Transverse colon (tissue), 4 donors: ENCODE data around the gene APBB1. TPM values are rescaled to one million over a fixed set of nuclear protein-coding genes. Genes with fewer than 3 reads are reported as not detected.

Source experiments
- DNase-seq: peaks from one replicate; pipeline ENCODE4 v3.0.0-alpha.2; 2019
- H3K27ac ChIP-seq, 4 donors: fragments of 200-600 bp; sonication (generic); 2 replicates each; pipeline ENCODE4 v1.5.1; 2016 to 2018; ENCODE audit warnings: inconsistent platforms in 4 of 4
- H3K27me3 ChIP-seq: fragments of 200-600 bp; sonication (generic); 2 replicates; pipeline ENCODE4 v1.5.1; 2017; ENCODE audit warnings: inconsistent platforms
- H3K36me3 ChIP-seq, 4 donors: fragments of 200-600 bp; sonication (generic); 2 replicates each; pipeline ENCODE4 v1.5.1; 2017 to 2019; ENCODE audit warnings: inconsistent platforms in 4 of 4
- H3K4me1 ChIP-seq, 4 donors: fragments of 200-600 bp; sonication (generic); 2 replicates each; pipeline ENCODE4 v1.5.1; 2017 to 2020; ENCODE audit warnings: inconsistent platforms in 4 of 4
- H3K4me3 ChIP-seq, 4 donors: fragments of 200-600 bp; sonication (generic); 1 replicate in 1 of 4; 2 replicates in 3 of 4; pipeline versions ENCODE4 v1.5.1 to v1.6.1; 2017 to 2019; ENCODE audit warnings: inconsistent platforms in 4 of 4
- H3K9me3 ChIP-seq, 2 donors: fragments of 200-600 bp; sonication (generic); 2 replicates each; pipeline ENCODE4 v1.5.1; 2017 to 2019; ENCODE audit warnings: inconsistent platforms in 2 of 2
- CTCF ChIP-seq, 5 experiments: fragments of 200-600 bp in 3 of 5; fragments of 450-650 bp in 2 of 5; sonication (generic) in 3 of 5; IDR thresholded peaks; 1 replicate in 2 of 5; 2 replicates in 3 of 5; pipeline ENCODE4 v1.5.1; 2016 to 2017; ENCODE audit warnings: antibody characterized with exemption in 5 of 5, inconsistent platforms in 3 of 5, mild to moderate bottlenecking in 2 of 5, moderate library complexity in 1 of 5
- EP300 ChIP-seq: sonication (generic); formaldehyde crosslinking; IDR thresholded peaks from one replicate; pipeline ENCODE4 v1.6.1; 2017; ENCODE audit warnings: antibody characterized with exemption, low read depth
- POLR2A ChIP-seq: fragments of 450-650 bp; IDR thresholded peaks from one replicate; pipeline ENCODE4 v1.6.1; 2016; ENCODE audit warnings: antibody characterized with exemption, mild to moderate bottlenecking, moderate library complexity
- POLR2AphosphoS5 ChIP-seq, 3 donors: sonication (generic); formaldehyde crosslinking; IDR thresholded peaks; one replicate each; pipeline ENCODE4 v1.6.1; 2016; ENCODE audit warnings: antibody characterized with exemption in 3 of 3
- WGBS, 2 donors: methylation state at CpG; one replicate each; pipeline ENCODE4 v1.1.5; 2018; ENCODE audit warnings: low coverage in 1 of 2; 5-methylcytosine and 5-hydroxymethylcytosine counted together
- in situ Hi-C, 4 donors: fragments of 200-750 bp; cut with MboI; loops; one replicate each; pipeline versions ENCODE4 v1.15.0 to v1.15.1; 2017; ENCODE audit warnings: low sequenced_read_pairs in 3 of 4, low pct_ligation_motif_present in 1 of 4, low pct_unique_long_range_greater_than_20kb in 1 of 4
- intact Hi-C: fragments of 100-400 bp; cut with DNase I; formaldehyde crosslinking; loops from one replicate; pipeline ENCODE4 v1.15.1; 2023; ENCODE audit warnings: low total_unique reads
- total RNA-seq, 4 donors: library from RNA; depleted of rRNA; stranded (reverse); fragments of >200 nt; gene quantifications; one replicate each; pipeline ENCODE4 v1.1.0, GENCODE V29; 2016

The APBB1 gene
- total RNA-seq, 4 donors from 2014 or later, result 9.0 to 18.3 (median 12.0) TPM

DNA sequence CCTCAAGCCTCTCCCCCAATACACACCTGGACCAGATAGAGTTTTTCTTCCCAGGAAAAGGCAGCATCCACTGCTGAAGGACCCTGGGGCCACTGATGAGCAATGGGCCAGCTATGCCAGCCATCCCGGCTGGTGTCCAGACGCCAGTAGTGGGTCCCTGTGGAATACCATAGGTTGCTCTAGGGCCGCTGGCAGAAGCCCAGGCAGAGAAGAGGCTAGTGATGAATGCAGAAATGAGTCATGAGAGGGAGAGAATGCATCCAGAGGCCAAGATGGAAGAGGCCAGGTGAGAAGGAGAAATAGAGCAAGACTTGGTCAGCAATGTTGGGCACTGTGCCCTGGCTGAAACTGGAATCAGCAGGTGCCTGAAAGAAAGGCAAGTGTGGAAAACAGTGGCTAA is 13.0 kb upstream of the APBB1 start:
- TF ChIP-seq CTCF (IDR thresholded peaks at IDR 0.05) (no peak), POLR2A (no peak), POLR2AphosphoS5 (IDR thresholded peaks at IDR 0.05) (no peak), EP300 (no peak)
- WGBS, 2 donors, result 92% methylated on average over 3 of the region's 3 CpGs; no CpG with 5 or more reads in 1 of the 2 donors
- no peak for DNase-seq
- in situ Hi-C loops, result no loop called here
- no peaks in the 10 kb centered on the region for H3K27me3 ChIP-seq
- intact Hi-C loops, result no loop called here
- H3K4me3 ChIP-seq, result no peak overlapping the region
- no peak overlapping the region for H3K27ac ChIP-seq
- no peaks in the 10 kb centered on the region for H3K36me3 ChIP-seq
- H3K4me1 ChIP-seq, result no peaks in the 10 kb centered on the region
- H3K9me3 ChIP-seq, result no peaks in the 10 kb centered on the region

- intact Hi-C loops, result no loop called here
- no peaks in the 10 kb centered on the region for H3K4me1 ChIP-seq
- H3K27me3 ChIP-seq, result peaks cover 7% of the 10 kb centered on the region
- H3K9me3 ChIP-seq, result no peaks in the 10 kb centered on the region
- no peak for DNase-seq
- H3K4me3 ChIP-seq, result no peak overlapping the region
- H3K36me3 ChIP-seq, result no peaks in the 10 kb centered on the region
- no peak overlapping the region for H3K27ac ChIP-seq
- TF ChIP-seq POLR2AphosphoS5 (IDR thresholded peaks at IDR 0.05) (no peak), EP300 (no peak), CTCF (IDR thresholded peaks at IDR 0.05) (no peak), POLR2A (no peak)
- in situ Hi-C loops, result no loop called here
These were observed 8.6 kb upstream of the APBB1 start for GRCh38 chr11:6427516-6427915.

DNA sequence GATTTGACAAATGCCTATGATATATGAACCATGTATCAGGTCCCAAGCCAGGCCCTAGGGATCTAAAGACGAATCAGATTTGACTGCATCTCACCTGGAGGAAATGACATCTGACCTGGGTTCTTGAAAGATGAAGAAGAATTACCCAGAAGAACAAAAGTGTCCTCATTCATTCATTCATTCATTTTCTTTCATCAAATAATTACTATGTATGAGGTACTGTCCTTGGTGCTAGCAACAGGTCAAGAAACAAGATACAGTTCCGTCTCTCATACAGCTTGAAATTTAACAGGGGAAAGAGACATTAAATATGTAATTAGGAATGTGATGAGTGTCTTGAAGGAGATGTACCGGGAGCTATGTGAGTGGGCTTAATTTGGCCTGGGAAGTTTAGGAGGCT is 1.8 kb upstream of the APBB1 start:
- in situ Hi-C loops, result no loop called here
- intact Hi-C loops, result no loop called here

DNA sequence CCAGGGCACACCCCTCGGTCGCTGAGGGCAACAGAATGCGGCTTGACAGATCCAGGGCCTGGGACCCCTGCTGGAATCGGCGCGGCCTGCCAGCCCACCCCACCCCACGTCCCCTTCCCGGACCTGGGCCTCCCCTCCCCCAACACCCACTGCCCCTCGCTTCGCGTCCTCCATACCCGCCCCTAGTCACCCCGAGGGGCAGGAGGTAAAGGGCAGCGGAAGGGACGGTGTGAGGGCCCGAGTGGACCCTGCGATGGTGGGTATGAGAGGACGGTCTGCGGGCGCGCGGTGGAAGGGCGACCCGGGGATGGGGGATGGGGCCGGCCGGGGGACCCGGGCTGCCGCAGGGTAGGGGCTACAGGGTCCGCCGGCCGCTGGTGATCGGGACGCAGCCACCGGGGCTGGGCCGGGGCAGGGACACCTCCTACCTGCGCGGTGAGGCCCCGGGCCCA is 311 bp downstream of the APBB1 start:
- in situ Hi-C loops (no loop called here), intact Hi-C loops (no loop called here)
- DNase-seq, result peak; percentile 30
- TF ChIP-seq EP300 (no peak), CTCF (IDR thresholded peaks at IDR 0.05) (no peak), POLR2A (no peak), POLR2AphosphoS5 (IDR thresholded peaks at IDR 0.05) (no peak)
- Histone ChIP-seq H3K36me3 (no peaks in the 10 kb centered on the region), H3K27ac (peak overlapping the region; percentile 85 to 94 (median 88)), H3K4me3 (peak overlapping the region; percentile 86 to 94 (median 91)), H3K27me3 (no peaks in the 10 kb centered on the region), H3K9me3 (no peaks in the 10 kb centered on the region), H3K4me1 (peaks cover 5 to 23% (median 11%) of the 10 kb centered on the region in 4 donors)
- WGBS, 2 donors, result 1% methylated on average over 29 of the region's 38 CpGs; no CpG with 5 or more reads in 1 of the 2 donors

More for the DNA sequence above, 1.8 kb upstream of the APBB1 start:
- no peak overlapping the region for H3K4me3 ChIP-seq
- no peak for DNase-seq
- no peak overlapping the region for H3K27ac ChIP-seq
- no peaks in the 10 kb centered on the region for H3K36me3 ChIP-seq
- H3K9me3 ChIP-seq, result no peaks in the 10 kb centered on the region
- H3K4me1 ChIP-seq, result peaks cover 5 to 14% (median 11%) of the 10 kb centered on the region in 4 donors
- WGBS, 2 donors, result 92 to 97% methylated on average over 3 of the region's 3 CpGs
- peaks cover 7% of the 10 kb centered on the region for H3K27me3 ChIP-seq
- TF ChIP-seq POLR2A, result no peak
- TF ChIP-seq EP300, result no peak
- TF ChIP-seq CTCF (IDR thresholded peaks at IDR 0.05), result no peak
- TF ChIP-seq POLR2AphosphoS5 (IDR thresholded peaks at IDR 0.05), result no peak
